MCF 10A (cell line): ENCODE data around the gene OR10G7. TPM values are rescaled to one million over a fixed set of nuclear protein-coding genes. Genes with fewer than 3 reads are reported as not detected.

Source experiments
- BruUV-seq: library from RNA; stranded (reverse); fragments of 400-500 nt; replicated peaks from 2 replicates; lab custom pipeline; 2021; lab: Mats Ljungman, UMichigan
- CTCF ChIA-PET: fragments of 300-600 bp; sonication (Branson Sonifier 250); formaldehyde crosslinking; extraction: SDS; loops from one replicate; lab custom pipeline; 2021; ENCODE audit warnings: antibody characterized with exemption, inconsistent platforms; lab: Yijun Ruan, JAX
- POLR2A ChIA-PET: fragments of 300-600, 350-650 bp; sonication (Branson Sonifier 250); formaldehyde crosslinking; extraction: SDS; loops from one replicate; lab custom pipeline; 2020; ENCODE audit warnings: antibody characterized with exemption, inconsistent platforms; lab: Yijun Ruan, JAX
- DNase-seq: peaks from one replicate; pipeline ENCODE4 v3.0.0-alpha.2; 2018; ENCODE audit not compliant: unreplicated experiment
- H3K27ac Mint-ChIP-seq: one replicate; pipeline ENCODE4 v1.8.0; 2022; ENCODE audit warnings: mild to moderate bottlenecking, low read depth, mixed read lengths; ENCODE audit not compliant: unreplicated experiment
- H3K27me3 Mint-ChIP-seq: one replicate; pipeline ENCODE4 v1.8.0; 2022; ENCODE audit warnings: mixed read lengths; ENCODE audit not compliant: insufficient read depth, unreplicated experiment
- H3K36me3 Mint-ChIP-seq: one replicate; pipeline ENCODE4 v1.8.0; 2022; ENCODE audit warnings: mild to moderate bottlenecking, moderate library complexity, mixed read lengths; ENCODE audit not compliant: insufficient read depth, unreplicated experiment
- H3K4me1 Mint-ChIP-seq: one replicate; pipeline ENCODE4 v1.8.0; 2022; ENCODE audit warnings: mixed read lengths; ENCODE audit not compliant: insufficient read depth, unreplicated experiment
- H3K4me3 Mint-ChIP-seq: one replicate; pipeline ENCODE4 v1.8.0; 2022; ENCODE audit warnings: mild to moderate bottlenecking, moderate library complexity, mixed read lengths; ENCODE audit not compliant: unreplicated experiment
- H3K9me3 Mint-ChIP-seq: one replicate; pipeline ENCODE4 v1.8.0; 2022; ENCODE audit warnings: mixed read lengths; ENCODE audit not compliant: unreplicated experiment
- intact Hi-C: fragments of 100-400 bp; cut with micrococcal nuclease; formaldehyde crosslinking; loops from 2 replicates; pipeline ENCODE4 v1.14.1; 2022
- total RNA-seq: library from RNA; stranded (reverse); gene quantifications from 2 replicates; pipeline ENCODE4 v1.2.3, GENCODE V29; 2022
- TF ChIP-seq, protein P1 (sequence below): fragments of 200-600 bp; IDR thresholded peaks from one replicate; pipeline ENCODE4 v1.8.0; 2022; ENCODE audit warnings: antibody characterized with exemption, mild to moderate bottlenecking; ENCODE audit not compliant: unreplicated experiment

OR10G7 gene
- total RNA-seq, 1 experiment from 2014 or later = not detected

GRCh38 chr11:124012697-124013096 is 28.4 kb downstream of the OR10G7 start, which contains the start of gene OR10G4:
TSS of gene OR10G4 (plus strand) at chr11:124012997. CDS start at chr11:124015575, 2,578 bp downstream.
- intact Hi-C loops = no loop called here
- DNase-seq = no peak
- Mint-ChIP-seq H3K4me1 (no peaks in the 10 kb centered on the region), H3K27ac (no peak within 1 kb of the TSS), H3K9me3 (no peaks in the 10 kb centered on the region), H3K27me3 (no peaks in the 10 kb centered on the region), H3K4me3 (no peak within 1 kb of the TSS), H3K36me3 (no peaks in the 10 kb centered on the region)
- ChIA-PET POLR2A (no interaction called here), CTCF (no interaction called here)
- BruUV-seq = no TSS peak
- TF ChIP-seq, protein P1, sequence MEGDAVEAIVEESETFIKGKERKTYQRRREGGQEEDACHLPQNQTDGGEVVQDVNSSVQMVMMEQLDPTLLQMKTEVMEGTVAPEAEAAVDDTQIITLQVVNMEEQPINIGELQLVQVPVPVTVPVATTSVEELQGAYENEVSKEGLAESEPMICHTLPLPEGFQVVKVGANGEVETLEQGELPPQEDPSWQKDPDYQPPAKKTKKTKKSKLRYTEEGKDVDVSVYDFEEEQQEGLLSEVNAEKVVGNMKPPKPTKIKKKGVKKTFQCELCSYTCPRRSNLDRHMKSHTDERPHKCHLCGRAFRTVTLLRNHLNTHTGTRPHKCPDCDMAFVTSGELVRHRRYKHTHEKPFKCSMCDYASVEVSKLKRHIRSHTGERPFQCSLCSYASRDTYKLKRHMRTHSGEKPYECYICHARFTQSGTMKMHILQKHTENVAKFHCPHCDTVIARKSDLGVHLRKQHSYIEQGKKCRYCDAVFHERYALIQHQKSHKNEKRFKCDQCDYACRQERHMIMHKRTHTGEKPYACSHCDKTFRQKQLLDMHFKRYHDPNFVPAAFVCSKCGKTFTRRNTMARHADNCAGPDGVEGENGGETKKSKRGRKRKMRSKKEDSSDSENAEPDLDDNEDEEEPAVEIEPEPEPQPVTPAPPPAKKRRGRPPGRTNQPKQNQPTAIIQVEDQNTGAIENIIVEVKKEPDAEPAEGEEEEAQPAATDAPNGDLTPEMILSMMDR = no peak

- H3K4me3 Mint-ChIP-seq = no peak within 1 kb of the TSS
- POLR2A ChIA-PET = interaction anchor here (0.8 kb wide), 1 partner anchor 12 kb away, joined by 3 read pairs; no protein-coding TSS in a partner anchor
- H3K27ac Mint-ChIP-seq = no peak within 1 kb of the TSS
- BruUV-seq = no TSS peak
- TF ChIP-seq, protein P1 = no peak
- intact Hi-C loops = no loop called here
- no peaks in the 10 kb centered on the region for H3K9me3 Mint-ChIP-seq
- DNase-seq = no peak
- no peaks in the 10 kb centered on the region for H3K36me3 Mint-ChIP-seq
- H3K4me1 Mint-ChIP-seq = no peaks in the 10 kb centered on the region
- CTCF ChIA-PET = no interaction called here
- H3K27me3 Mint-ChIP-seq = no peaks in the 10 kb centered on the region
Observed at GRCh38 chr11:123995119-123995518, 46.0 kb downstream of the OR10G7 start, which contains the start of gene OR10G6. TSS of gene OR10G6 (minus strand) at chr11:123995161. CDS start at chr11:123995161, 0 bp downstream.

Other genes with a start within 250 kb of the OR10G7 start
- not detected in 2 replicates for gene OR6M1, start 235.0 kb downstream of the OR10G7 start, total RNA-seq
- gene TMEM225, start 155.7 kb downstream of the OR10G7 start, total RNA-seq = not detected in 2 replicates
- not detected in 2 replicates for gene OR8D4, start 139.2 kb downstream of the OR10G7 start, total RNA-seq
- not detected in 2 replicates for gene OR4D5, start 101.7 kb downstream of the OR10G7 start, total RNA-seq
- not detected in 2 replicates for gene OR6T1, start 97.5 kb downstream of the OR10G7 start, total RNA-seq
- gene OR10S1, start 63.5 kb downstream of the OR10G7 start, total RNA-seq = 0.37 TPM in 2 replicates
- not detected in 2 replicates for gene OR10G6, start 46.2 kb downstream of the OR10G7 start, total RNA-seq
- not detected in 2 replicates for gene OR10G4, start 28.3 kb downstream of the OR10G7 start, total RNA-seq
- gene OR10G9, start 18.3 kb downstream of the OR10G7 start, total RNA-seq = not detected in 2 replicates
- not detected in 2 replicates for gene OR10G8, start 14.5 kb downstream of the OR10G7 start, total RNA-seq
- gene VWA5A, start 74.1 kb upstream of the OR10G7 start, total RNA-seq = 7.9 and 12.0 TPM in 2 replicates
- gene OR10D3, start 142.0 kb upstream of the OR10G7 start, total RNA-seq = not detected in 2 replicates
- not detected in 2 replicates for gene OR8G1, start 199.8 kb upstream of the OR10G7 start, total RNA-seq
- gene OR8G5, start 215.1 kb upstream of the OR10G7 start, total RNA-seq = not detected in 2 replicates